Right ventricle myocardium inferior (tissue), 1 donor: ENCODE results near the gene HS3ST3B1. TPM values are rescaled to one million over a fixed set of nuclear protein-coding genes. Genes with fewer than 3 reads are reported as not detected.

ENCODE experiments used
- ATAC-seq: fragments of 200-7000 bp; cut with Tn5 transposase; one replicate; pipeline ENCODE4 v1.9.1; 2020; ENCODE audit warnings: mild to moderate bottlenecking, moderate library complexity
- DNase-seq: peaks from one replicate; pipeline ENCODE4 v3.0.0; 2021; ENCODE audit errors: missing footprints
- intact Hi-C: fragments of 100-400 bp; cut with DNase I; formaldehyde crosslinking; loops from one replicate; pipeline ENCODE4 v1.11.0; 2022
- total RNA-seq: library from RNA; stranded (reverse); fragmentation: NEBNext Ultra II Directional; extraction: Animal tissue kit (Norgen Biotek cat#: 25700); gene quantifications from one replicate; pipeline ENCODE4 v1.2.1, GENCODE V29; 2021
- donor health status: DM: no; HTN: yes; CAD: no; lungs with severe emphysema.

The HS3ST3B1 gene
- total RNA-seq, 1 donor from 2014 or later: 1.5 TPM

DNA sequence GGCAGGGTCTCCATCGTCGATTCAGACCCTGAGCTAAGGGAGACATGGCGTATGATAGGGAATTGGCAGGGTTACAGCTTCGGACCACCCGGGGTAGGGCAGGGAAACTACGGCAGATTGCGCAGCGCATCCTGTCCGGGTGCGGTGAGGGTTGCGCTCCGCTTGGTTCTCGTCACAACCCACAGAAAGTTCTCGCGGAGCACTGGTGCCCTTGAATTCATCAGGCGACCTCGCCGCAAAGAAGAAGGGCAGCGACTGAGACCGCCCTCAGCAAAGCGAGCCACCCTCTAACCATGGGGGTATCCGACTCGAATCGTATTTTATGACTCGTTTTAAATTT is 1.2 kb downstream of the HS3ST3B1 start:
- intact Hi-C loops: loop anchor here (5.0 to 10.0 kb wide), 3 partner anchors 235 to 853 kb away; partner anchors contain the start of gene COX10
- ATAC-seq (no peak), DNase-seq (no peak)

DNA sequence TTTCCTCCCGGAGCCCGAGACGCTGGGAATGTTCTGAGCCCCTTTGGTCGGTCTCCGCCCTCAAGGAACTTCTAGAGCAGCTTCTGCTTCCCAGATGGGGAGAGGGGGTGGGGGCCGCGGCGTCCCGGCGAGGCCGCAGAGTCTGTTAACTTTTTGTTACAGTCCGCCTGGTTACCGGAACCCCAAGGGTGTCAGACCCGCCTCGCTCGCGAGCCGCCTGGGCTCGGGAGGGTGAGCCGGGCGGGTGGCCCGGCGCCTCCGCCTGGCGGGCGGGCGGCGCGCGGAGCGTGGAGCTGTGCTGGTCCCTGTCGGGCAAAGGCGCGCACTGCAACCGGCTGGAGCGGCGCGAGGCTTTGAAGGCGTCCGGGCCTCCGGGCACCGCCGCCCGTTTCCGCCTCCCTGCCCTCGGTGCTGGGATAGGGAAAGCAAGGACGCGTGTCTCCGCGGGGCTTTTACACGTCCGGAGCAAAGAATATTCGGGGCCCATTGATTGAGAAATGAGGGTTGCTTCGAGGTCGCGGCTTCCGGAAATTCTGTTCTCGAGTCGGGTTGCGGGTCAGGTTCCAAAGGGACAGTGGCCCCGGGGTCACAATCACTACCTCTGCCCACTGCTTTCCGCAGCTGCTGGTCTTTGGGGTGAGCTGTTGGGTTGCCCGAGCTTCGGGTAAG is 1.7 kb downstream of the HS3ST3B1 start:
- ATAC-seq (peak; percentile 81), DNase-seq (peak; percentile 92)
- intact Hi-C loops: loop anchor here (5.0 to 10.0 kb wide), 3 partner anchors 235 to 852 kb away; partner anchors contain the start of gene COX10

DNA sequence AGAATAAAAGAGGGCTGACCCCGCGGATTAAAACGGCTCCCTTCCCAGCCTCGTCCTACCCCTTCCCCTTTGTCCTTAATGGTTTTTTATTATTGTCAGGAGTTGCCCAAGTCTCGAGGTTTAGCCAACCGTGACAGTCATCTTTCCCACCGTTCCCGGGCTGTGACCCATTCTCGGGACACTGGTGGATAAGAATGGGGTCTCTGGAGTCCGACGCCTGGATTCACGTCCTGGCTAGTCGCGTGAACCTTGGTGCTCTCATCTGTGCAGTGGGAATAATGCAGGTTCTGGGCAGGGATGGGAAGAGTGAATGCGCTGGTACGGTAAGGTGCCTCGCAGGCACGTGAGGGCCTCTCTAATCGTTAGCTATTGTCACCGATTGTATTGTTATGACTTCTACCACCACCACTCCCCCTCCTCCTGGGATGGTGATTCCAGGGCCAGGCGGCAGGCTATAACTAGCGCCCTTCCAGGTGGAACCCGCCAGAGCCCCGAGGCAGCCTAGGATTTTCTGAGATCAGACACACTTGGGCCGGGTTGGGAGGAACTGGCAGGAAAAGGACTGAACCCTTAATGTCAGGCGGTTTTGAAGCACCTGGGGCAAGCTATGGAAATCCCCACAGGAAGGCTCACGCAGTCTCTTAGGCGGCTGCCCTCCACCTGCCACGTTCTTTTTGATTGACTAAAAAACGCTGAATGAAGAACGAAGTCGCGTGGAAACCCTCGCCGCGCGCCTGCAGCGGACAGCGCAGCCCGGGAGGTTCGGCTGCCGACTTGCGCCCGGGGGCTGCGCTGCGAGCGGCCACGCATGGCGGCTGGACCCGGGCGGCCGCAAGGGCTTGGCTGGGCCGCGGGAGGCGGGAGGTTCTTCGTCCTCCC is 2.7 kb downstream of the HS3ST3B1 start:
- intact Hi-C loops: loop anchor here (5.0 to 10.0 kb wide), 3 partner anchors 236 to 851 kb away; partner anchors contain the start of gene COX10
- ATAC-seq (no peak), DNase-seq (no peak)

DNA sequence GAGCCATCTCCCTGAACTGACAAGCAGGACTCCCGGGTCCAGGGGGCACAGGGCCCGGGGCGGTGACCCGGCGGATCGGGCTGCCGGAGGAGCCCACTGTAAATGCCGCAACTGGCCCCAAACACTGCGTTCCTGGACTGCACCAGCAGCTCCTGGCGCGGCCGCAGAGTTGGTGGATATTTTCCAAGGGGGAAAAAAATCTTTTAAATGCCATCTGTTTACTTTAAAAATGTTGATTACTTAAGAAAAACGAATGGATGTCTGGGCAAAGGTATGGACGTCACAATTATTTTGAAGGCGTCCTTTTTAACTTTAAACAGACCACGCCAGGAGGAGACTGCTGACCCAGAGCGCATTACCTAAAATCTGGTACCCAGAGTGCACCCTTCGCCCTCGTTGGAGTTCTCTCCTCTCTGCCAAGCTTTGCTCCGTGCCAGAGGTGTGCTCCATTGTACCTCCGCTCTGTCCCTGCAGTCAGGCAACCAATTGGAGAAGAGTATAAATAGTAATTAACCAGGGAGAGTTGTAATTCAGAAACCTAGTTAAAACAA is 3.4 kb downstream of the HS3ST3B1 start:
- no peak for DNase-seq
- ATAC-seq: no peak
- intact Hi-C loops: loop anchor here (5.0 to 10.0 kb wide), 3 partner anchors 237 to 851 kb away; partner anchors contain the start of gene COX10

DNA sequence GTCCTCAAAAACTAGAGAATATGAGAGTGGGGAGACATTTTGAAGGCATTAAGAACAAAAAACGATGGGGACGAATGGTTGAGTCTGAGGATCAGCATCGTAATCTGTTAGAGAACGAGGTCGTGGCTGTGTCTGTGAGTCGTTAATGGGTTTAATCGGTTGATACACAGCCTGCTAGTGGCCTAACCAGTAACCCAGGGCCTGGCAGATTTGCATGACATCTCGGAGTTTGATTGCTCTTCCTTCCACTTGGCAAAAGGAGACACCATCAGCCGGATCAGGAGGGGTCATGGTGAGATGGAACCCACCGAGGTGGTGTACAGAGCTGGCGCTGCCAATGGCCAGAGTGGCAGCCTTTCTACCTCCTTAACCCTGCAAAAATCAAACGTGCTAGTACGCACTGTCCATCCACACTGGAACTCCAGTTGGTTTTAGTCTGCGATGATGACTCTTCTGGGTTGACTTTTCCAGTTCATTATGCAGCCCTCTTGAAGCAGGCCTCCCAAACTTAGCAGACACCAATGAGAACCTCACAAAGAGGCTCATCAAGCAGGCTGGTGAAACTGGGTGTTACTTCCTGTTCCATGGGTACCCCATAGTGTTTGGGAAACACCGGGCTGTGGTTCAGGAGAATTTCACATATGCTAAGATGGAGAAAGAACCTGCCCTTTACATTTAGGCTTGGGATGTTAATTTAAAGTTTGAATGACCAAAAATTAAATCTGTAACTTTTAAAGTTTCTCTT is 4.1 kb downstream of the HS3ST3B1 start:
- intact Hi-C loops: loop anchor here (5.0 to 10.0 kb wide), 3 partner anchors 238 to 850 kb away; partner anchors contain the start of gene COX10
- DNase-seq (no peak), ATAC-seq (no peak)

DNA sequence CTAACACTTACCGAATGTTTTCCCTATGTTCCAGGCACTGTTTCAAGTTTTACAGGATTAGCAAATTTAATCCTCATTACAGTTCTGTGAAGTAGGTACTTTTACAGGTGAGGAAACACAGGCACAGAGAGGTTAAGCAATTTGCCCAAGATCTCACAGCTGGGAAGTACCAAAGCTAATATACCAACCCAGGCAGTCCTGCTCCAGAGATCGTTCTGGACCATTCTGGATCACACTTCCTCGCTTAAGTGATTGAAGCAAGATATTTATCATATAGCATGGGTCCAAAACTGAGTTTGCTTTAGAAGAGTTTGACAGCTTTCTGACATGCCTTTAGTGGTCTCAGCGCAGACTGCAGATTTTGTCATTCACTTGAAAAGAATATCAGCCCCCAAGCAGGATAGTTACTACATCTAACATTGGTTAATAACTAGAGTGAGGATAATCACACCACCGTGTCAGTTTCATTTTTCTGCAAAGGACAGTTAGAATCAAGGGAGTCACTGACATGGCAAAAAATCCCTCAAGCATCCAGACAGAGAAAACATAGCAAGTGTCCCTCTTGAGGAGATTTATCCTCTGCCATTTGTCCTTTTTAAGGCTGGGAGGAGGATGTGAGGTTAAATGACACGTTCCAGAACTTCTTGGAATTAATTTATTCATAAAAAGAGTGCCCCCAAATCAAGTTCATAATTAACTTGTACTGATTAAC is 5.1 kb downstream of the HS3ST3B1 start:
- no peak for ATAC-seq
- intact Hi-C loops: loop anchor here (10.0 kb wide), 1 partner anchor 849 kb away; no protein-coding TSS in a partner anchor

DNA sequence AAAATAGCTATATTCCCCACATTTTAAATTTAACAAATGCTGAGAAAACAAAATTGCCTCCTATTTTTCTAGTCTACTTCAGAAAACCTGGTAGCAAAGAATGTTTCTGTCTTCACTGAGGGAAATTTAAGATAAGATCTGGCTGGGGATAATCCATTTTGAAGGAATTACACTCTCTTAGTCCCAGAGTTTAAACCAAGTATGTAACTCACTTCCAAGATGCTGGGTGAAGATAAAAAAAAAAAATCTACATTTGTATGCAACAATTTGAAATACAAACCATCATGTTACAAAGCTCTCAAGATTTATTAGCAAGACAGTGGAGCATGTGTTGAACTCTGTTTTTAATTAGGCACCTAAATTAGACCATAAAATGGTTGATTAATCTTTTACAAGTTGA is 5.7 kb downstream of the HS3ST3B1 start:
- intact Hi-C loops: loop anchor here (10.0 kb wide), 1 partner anchor 848 kb away; no protein-coding TSS in a partner anchor
- no peak for DNase-seq

More for the DNA sequence above, 5.1 kb downstream of the HS3ST3B1 start:
- DNase-seq: no peak

DNA sequence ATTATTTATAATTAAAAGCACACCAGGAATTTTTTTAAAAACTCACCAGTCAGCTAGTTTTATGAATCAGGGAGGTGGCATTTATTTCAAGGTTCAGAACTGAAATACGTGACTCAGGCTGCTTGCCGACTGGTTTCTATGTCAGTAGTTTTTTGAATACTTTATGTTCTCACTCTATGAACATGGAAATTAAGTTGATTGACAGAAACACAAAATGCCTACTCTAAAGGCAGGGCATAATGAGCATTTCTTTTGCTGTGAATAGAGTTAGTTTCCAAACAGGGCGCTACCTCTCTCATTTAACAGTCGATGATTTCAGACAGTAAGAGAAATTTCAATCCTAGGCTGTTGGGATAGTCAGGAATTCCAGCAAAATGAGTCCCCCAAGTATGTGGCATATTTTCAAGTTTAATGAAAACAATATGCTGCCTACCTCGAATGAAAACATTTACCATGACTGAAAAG is 6.7 kb downstream of the HS3ST3B1 start:
- ATAC-seq: no peak
- intact Hi-C loops: loop anchor here (10.0 kb wide), 1 partner anchor 847 kb away; no protein-coding TSS in a partner anchor
- no peak for DNase-seq

More for the DNA sequence above, 5.7 kb downstream of the HS3ST3B1 start:
- no peak for ATAC-seq

DNA sequence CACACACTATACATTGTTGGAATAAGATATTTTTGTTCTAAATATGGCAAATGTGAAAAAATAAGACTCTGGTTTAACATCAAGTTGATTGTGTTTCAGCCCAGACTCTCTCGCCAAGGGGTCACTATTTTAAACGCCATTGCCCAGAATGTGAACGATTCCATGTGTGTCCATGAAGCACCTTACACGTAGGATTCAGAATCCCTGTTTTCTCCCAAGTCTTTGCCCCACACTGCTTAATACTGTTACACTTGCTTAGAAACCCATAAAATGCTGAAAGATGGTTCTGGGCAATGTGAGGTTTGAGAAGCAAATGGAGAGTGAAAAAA is 7.7 kb downstream of the HS3ST3B1 start:
- intact Hi-C loops: loop anchor here (10.0 kb wide), 1 partner anchor 846 kb away; no protein-coding TSS in a partner anchor
- DNase-seq (no peak), ATAC-seq (no peak)

DNA sequence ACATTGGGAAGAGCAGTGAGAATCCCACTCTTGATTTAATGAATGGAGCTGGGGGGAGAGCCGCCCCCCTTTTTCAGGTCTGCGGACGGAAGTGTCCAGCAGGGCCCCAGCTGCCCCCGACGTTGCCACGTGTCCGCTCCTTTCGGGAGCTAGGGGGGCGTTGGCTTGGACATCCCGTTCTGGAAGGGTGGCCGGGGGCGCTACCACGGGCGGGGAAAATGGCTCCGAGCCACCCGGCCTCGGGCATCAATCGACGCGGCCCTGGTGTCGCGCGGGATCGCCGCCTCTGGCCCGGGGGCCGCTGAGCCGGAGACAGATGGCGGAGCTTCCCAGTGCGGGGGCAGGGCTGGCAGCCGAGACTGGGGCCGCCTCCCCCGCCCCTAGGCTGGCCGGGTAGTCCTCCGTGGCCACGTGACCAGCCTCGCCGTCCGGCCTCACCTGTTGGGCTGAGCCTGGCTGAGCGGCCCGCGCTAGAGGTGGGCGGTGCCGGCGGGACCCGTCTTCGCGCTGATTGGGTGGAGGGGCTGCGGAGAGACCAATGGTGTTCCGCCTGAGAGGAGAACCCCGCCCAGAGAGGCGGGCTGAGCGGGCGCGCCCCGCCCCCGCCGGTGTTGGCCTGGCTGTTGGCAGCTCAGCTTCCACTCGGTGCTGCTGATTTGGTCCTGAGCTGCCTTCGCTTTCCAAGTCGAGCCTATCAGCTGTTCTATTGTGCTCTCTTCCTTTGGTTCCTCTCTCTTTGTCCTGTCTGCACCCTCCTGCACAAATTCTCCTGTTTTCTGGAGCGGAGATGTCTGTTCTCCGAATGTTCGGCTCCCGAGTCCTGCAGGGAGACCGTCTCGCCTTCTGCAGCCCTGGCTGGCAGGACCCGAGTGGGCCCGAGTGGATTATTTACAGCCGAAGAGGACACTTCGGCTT is 8.3 kb downstream of the HS3ST3B1 start:
- intact Hi-C loops: loop anchor here (10.0 kb wide), 1 partner anchor 846 kb away; no protein-coding TSS in a partner anchor
- DNase-seq: peak; percentile 92
- peak; percentile 99 for ATAC-seq

DNA sequence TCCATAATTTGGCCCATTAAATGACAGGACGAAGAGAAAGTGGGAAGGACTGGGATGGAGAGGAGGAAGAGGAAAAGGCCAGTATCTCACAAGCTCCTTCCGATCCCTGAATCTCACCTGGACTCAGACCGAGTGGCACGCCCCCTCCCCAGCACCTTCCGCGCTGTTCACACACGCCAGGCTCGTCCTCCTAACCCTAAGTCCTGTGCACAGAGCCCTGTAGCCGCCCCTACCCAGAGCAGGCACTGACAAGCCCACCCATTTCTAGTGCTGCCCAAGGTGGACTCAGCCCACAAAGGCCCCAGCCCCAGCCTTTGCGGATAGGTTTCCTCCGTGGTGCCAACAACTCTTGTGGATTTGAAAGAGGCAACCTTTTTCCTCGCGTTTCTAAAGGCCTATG is 9.2 kb downstream of the HS3ST3B1 start:
- no peak for ATAC-seq
- no peak for DNase-seq
- intact Hi-C loops: no loop called here

DNA sequence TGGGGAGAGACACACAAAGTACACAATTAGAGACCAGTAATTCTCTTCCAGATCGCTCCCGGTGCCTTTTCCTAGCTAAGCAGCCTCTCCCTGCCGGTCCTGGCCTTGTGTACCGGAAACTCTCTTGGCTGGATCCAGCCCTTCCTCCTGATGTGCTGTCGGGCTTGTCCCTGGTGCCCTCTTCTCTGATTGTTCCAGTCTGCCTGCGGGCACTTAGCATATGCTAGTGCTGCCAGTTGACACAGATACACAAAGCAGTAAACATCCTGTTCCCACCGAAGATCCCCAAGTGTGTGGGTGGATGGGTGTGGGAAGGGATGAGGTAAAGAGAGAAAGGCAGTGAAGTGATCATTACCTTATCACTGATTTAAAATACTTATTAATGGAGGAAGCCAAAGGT is 9.7 kb downstream of the HS3ST3B1 start:
- DNase-seq (no peak), ATAC-seq (no peak)
- intact Hi-C loops: no loop called here

DNA sequence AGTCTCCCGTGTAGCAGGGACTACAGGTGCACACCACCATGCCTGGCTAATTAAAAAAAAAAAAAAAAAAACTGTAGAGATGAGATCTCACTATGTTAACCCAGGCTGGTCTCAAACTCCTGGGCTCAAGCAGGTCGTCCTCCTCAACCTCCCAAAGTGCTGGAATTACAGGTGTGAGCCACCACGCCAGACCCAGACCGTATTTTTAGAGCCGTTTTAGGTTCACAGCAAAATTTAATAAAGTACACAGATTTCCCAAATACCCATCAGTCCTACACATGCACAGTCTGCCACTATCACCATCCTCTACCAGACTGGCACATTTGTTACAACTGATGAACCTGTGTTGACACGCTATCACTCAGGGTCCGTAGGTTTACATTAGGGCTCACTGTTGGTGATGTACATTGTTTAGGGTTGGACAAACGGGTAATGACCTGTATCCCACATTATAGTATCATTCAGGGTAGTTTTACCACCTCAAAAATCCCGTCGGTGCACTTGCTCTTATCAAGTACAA is 10.4 kb downstream of the HS3ST3B1 start:
- no peak for DNase-seq
- no peak for ATAC-seq
- intact Hi-C loops: no loop called here

DNA sequence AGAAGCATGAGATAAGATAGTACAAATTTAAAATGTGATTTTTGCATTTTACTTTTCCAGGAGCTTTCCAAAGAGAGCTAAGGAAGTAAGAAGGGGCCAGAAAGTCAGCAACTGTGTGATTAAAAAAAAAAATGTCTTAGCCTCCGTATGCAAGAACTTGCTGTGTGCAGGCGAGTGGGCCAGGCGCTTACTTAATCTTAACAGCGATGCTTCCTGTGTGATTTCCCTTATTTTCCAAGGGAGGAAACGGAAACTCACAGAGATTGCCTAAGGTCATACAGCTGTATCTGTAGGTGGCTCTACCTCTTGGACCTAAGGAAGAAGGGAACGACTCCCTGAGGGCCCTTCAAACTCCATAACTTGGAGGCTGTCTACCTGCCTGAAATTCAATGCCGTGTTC is 11.1 kb downstream of the HS3ST3B1 start:
- DNase-seq (no peak), ATAC-seq (no peak)
- intact Hi-C loops: no loop called here

DNA sequence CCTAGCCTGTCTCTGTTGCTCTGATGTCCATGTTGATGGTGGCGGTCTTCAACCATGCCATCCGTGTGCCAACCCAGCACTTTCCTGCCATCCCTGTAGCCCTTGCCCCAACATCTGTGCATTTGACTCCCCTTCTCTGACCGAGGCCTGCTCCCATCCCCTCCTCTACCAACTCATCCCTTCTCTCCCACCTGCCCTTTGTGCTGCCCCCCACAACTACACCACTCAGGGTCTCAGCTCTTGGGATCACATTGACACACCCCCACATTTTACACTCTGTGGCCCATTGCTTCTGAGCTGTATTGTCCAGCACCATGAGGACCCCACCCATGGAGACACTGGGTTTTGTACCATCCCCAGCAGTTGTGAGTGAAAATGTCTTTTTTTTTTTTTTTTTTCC is 11.6 kb downstream of the HS3ST3B1 start:
- intact Hi-C loops: no loop called here
- DNase-seq (no peak), ATAC-seq (no peak)

DNA sequence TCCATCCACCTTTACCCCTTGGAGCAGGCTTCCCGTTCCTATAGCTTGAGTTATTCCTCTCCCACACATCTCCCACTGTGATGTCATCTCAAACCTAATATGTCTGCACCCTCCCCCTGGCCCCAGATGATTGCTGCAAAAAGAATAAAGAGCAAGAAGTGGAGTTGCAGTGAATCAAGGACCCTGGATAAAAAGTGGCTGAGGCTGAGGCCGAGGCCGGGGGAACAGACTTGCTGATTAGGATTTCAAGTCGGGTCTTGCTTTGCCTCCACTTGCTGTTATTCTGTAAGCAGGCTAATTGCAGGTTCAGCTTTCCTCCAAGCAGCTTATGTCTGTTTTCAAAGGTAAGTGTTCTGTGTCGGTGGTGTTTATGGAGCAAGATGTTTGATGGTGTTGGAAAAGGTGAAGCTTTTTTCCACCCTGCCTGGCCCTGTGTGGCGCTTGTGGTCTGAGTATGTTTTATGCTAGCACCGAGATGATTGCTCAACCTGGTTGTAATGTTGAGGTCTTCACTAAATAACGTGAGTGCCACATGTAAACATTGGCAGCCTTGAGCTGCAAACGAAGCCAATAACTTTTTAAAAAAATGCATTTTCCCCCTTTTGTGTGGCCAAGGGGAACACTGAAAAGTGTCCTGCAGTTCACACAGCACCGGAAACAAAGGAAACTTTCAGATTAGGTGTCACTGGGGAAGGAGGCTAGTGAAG is 15.4 kb downstream of the HS3ST3B1 start:
- ATAC-seq (no peak), DNase-seq (no peak)
- intact Hi-C loops: no loop called here
